GM21576 (cell line): ENCODE measurements around the gene ACVR2A.

Source experiments
- ATAC-seq: cut with Tn5 transposase; IDR thresholded peaks from one replicate; pipeline ENCODE4 v1.9.1; 2021; ENCODE audit warnings: mild to moderate bottlenecking, moderate library complexity; ENCODE audit not compliant: unreplicated experiment

ACVR2A gene

DNA sequence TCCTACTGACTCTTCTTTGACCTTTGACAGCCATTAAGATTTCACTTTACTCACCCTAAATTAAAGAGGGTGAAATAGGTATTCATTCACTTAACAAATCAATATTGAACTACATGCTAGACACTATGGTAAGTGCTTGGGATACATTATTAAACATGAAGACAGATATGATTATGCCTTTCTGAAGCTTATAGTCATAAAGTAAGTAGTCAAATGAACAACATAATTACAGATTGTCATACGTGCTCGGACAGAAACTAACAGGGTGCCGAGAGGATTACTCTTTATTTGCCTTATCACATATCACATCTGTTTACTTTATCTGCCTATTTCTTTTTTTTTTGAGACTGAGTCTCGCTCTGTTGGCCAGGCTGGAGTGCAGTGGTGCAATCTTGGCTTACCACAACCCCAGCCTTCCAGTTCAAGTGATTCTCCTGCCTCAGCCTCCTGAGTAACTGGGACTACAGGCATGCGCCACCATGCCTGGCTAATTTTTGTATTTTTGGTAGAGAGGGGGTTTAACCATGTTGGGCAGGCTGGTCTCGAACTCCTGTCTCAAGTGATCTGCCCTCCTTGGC lies 9.8 kb downstream of the ACVR2A start:
- no peak for ATAC-seq

DNA sequence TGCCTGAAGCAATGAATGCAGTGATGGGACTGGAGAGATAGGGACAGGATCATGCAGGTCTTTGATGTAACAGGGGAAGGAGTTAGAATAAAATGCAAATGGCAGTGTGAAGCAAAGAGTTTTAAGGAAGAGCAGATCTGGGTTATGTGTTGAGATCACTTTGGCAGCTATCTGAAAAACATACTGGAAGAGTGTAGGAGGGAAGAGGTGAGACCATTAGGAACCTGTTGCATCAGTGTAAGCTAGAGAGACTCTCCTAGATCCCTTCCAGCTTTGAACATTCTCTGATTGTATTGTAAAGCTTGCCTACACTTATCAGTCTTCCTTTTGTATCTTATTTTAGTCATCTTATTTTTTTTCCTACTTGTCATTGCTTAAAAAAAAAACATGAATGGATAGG lies 10.5 kb downstream of the ACVR2A start:
- ATAC-seq, result no peak

DNA sequence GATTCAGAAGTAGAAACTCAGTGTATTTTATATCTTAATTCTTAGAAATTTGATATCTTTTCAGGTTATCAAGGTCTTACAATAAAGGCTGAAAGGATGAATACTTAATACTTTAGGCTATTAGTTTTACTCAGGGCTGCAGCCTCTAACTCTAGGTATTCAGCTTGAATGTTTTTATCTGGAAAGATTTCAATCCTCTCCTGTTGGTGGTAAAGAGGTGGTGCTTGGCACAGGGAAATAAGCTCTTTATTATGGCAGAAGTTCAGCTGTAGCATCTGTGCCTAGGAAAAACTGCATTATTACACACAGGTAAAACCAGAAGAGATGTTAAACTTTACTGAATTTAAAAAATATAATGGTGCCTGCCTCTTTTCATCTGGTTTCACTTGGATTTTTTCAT lies 11.1 kb downstream of the ACVR2A start:
- no peak for ATAC-seq

DNA sequence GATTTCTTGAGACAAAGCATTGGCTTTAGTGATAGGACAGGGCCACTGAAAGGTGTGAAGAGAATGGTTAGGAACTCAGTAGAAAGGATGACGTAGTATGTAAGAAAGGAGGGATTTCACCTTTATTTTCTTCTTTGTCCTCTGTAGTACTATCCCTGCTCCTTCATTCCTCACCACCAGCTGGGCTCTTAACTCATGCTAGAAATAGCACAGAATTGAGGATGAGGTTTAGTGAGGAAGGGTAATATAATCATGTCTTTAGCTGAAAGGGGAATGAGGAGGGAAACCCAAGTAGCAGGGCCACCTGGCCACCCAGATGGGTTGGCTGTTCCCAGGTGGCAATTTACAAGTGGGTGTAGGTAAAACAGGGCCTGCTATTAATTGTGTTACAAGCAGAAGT lies 15.2 kb downstream of the ACVR2A start:
- no peak for ATAC-seq

DNA sequence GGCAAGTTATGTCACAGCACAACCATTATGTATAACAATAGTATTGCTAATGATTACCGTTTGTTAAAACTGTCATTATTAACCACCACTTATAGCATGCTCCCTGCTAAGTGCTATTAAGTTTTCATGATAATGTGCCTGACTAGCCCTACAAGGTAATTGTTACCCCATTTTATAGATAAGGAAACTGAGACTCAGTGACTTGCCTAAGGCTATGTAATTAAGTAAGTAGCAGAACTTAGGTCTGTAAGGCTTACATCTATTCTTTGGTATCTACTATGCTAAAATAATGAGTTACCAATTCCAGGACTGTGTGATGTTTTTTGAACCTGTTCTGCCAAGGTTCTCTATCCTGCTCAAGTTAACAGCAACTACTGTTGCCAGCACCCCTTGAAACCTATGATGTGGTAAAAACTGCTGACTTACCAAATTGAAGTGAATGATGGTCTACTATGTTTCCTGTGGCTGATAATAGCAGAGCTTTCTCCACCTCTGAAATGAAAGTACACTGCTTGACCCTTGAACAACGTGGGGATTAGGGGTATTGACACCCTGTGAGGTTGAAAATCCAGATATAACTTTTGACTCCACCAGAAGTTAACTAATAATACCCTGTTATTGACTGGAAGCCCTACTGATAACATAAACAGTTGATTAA lies 18.2 kb downstream of the ACVR2A start:
- ATAC-seq, result no peak

DNA sequence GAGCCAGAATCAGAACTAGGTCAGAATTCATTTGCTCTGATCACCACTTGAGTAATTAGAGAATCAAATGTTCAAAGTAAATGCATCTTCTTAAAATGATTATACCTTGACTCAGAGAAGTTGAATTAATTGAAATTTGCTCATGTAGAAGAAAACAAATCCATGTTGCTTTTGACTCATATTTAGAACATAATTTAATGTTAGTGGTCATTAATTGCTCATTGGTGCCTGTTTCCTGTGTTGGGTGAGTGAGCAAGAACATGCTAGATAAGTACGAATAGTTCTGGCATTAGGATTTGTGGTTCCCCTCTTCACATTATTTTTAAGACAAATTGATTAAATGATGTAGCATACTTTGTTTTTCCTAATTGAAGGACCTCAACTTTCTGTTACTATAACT lies 19.0 kb downstream of the ACVR2A start:
- ATAC-seq, result no peak

DNA sequence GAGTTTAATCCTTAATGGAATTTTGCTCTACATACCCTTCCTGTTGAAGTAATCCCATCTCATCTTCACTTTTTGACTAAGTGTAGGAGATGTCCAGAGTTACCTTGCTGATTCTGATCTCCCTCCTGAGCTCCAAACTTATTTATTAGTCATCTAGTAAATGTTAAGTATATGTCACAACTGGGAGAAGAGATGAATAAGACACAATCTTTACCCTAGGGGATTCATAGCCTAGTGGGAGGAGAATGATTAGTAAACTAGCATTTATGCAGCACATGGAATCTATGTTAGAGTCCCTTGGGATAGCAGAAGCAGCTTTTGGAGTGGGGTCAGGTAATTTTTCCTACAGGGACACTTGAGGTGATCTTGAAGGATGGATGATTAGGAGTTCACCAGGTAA lies 20.7 kb downstream of the ACVR2A start:
- ATAC-seq, result no peak

DNA sequence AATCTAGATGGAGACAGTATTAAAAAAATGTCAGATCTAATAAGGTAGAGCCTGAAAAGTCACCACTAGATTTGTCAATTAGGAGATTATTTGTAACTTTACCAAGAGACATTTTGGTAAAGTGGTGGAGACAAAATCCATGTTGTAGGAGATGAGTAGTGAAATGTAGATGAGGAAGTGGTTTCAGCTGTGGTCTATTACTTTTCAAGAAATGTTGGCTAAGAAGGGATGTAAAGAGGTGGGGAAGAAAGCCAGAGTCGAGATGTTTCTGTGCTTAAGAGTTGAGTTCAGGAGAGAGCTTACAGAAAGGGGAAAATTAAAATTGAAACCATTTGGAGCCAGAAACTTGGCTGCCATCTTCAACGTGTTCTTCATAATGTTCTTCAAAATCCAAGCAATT lies 22.2 kb downstream of the ACVR2A start:
- no peak for ATAC-seq

DNA sequence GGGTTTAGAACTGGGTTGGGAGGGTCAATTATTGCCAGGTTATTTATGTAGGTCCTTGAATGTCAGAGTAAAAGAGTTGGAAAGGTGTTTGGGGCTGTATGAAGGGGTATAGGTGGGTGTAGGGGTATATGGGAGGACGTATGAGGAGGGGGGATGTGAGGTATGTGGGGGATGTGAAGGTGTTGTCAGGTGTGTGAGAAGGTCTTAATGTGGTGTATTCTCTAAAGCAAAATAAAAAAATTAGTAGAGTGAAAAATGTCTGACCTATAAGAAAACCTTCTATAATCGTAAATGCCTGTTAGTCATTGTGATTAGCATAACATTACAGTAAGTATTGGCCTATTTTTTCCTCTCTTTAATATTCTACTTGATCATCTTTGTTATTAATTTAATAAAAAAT lies 25.1 kb downstream of the ACVR2A start:
- ATAC-seq, result no peak

DNA sequence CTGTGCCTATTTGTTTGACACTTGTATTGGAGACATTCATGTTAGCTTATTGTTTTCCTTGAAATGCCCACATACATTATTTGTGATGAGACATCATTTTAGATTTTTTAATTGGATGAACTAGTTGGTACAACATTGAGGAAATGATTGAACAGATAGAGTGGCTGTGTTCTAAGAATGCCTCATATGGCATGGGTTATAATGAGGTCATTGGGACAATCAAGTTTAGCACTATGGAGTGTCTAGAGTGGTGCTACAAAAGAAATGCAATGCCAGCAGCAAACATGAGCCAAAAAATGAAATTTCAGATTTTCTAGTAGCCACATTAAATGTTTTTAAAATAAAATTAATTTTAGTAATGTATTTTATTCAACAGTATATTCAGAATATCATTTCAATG lies 28.1 kb downstream of the ACVR2A start:
- ATAC-seq, result no peak

DNA sequence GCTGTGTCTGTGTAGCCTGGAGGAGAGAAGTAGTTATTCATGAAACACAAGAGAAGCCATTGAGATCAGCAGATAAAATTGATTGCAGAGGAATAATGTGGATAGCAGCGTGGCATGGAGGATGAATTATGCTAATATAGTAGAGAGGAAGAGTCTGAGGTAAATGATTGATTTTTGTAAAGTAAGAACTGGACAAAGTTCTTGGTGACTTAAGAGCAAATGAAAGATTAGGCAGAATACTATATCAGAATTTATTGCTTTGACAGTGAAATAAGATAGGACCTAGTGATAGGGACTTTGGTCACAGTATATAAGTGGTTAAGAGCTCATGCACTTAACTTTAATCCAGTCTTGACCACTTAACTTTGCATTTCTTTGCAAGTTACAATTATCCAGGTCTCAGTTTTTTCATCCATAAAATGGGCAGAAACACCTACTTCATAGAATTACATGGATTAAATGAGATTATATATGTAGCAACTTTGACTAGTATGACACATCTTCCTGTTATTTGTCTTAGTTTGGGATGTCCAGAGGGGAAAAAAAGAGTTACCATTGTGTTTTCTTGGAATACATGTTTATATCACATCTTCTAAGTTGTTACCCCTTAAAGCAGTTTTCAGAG lies 29.1 kb downstream of the ACVR2A start:
- no peak for ATAC-seq

DNA sequence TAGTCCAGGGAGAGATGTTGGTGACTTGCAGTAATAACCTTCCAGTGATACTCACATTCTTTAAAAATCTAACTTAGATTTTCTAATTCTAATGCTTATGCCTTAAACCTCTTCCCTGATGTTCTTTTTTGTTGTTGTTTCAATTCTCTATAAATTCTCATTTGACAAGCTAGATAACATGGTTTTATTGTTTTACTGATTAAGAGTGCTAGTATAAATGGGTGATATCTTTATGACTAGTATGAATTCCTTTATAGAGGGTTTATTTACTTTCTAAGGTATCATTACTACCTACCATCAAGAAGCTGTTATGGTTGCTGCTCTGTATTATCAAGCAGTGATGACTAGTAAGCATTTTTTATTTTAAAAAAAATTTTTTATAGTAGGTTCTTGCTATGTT lies 35.0 kb downstream of the ACVR2A start:
- no peak for ATAC-seq

DNA sequence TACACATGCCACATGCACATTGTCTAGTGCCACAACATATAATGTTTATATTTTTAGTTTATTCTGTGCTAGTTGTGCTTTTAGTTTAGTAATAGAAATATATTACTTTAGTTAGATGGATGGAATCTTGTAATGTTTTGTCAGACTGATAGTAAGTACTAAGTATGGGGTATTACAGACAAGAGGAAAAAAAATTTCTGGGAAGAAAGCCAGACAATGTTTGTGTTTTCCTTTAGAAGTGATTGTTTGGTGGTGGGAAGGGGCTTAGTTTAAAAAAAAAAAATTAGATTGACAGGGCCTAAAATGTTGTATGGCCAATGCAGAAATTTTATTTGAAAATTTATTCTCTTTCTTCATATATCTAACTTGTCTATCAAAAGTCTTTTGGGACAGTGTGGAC lies 37.8 kb downstream of the ACVR2A start:
- no peak for ATAC-seq

DNA sequence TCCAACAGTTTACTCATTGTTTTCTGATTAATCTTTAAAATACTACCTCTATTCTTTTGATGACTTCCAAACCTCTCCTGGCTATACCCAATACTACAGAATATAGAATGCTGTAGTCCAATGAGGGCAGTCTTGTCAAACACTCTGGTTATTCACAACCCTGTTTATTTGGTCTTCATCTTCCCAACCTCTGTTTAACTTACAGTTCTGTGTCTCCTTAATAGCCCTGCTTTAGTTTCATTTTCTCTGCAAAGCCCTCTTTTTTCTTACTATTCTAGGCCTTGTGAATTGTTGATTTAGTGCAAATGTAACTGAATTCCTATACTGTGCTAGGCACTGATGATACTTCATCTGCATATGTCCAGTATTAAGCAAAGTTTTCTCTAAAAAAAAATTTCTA lies 40.0 kb downstream of the ACVR2A start:
- no peak for ATAC-seq

DNA sequence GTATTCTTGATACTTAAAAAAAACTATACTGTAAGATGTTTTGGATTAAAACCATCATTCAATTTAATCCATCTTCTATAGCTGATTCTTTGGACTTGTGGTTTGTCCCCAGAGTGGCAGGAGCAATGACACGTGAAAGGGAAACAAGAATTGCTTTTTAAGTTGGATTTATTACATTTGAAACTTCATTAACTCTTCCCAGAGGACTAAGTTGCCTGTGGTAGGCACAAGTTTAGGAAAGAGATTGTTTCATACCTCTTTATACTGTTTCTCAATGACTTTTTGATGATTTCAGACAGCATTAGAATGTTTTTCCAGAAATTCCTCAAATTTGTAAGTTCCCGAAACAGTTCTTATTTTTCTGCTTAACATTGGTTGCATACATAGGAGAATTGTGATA lies 41.3 kb downstream of the ACVR2A start:
- no peak for ATAC-seq

DNA sequence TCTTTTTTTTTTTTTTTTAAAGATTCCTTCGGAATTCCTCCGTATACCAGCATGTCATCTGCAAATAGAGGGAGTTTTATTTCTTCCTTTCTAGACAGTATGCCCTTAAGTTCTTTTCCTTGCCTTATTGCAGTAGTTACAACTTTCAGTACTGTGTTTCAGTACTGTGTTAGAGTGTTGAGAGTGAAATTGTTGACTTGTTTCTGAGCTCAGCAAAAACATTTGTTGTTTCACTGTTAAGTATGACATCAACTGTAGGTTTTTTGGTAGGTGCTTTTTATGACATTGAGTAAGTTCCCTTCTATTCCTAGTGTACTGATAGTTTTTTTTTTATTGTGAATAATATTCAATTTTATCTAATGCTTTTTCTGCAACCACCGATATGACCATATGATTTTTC lies 43.9 kb downstream of the ACVR2A start:
- peak; percentile 61 for ATAC-seq

DNA sequence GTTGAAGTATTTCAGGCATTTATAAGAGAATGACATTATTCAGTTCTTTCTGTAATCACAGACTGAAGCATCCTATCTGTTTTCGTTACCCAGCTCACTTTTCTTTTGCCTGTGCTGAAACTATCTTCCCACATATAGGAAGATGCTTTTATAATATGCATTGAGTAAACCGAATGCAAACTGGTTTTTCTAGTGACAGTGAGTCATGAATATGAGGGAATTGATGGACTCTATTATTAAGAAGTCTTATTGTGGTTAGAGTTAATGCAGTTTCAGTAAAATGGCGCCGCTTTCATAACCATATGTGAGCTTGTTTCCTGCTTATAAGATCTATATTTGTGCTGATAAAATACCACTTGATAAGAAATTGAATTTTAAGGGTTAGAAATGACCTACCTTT lies 59.2 kb downstream of the ACVR2A start:
- ATAC-seq, result no peak

DNA sequence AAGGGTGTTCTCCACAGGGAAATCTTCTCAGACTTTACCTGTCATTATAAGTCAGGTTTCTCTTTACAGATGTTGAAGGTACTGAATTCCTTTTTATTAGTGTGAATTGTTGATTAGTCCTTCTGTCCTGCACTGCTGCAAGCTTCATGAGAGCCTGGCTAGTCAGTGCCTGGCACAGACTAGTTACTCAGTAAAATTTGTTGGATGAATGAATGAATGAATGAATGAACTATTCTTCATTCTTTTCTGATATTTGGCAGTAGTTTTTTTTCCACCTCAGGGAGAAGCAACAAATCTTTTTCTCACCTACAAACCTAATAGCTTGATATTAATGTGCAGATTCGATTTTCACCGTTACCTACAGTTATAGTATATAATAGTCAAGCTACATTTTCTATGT lies 64.3 kb downstream of the ACVR2A start:
- ATAC-seq, result no peak

DNA sequence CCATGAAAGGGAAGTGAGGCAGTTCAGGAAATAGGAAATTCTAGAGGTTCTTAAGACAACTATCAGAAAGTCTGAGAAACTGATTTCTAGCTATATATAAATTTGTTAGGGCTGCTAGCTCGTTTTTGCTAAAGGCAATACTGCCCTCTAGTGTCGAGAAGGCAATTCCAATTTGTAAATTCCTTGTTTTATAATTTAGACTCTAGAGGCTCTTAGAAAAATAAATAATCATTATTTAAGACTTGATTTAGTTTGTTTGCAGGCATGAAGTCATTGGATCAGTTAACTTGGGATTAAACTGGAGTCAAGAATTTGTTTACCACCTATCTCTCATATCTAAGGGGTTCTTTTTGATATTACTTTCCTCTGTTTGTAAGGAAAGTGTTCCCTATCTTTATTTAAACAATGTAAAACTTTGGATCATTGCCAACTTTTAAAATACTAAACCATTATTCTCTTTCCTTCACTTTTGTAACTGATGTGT lies 66.2 kb downstream of the ACVR2A start:
- no peak for ATAC-seq

DNA sequence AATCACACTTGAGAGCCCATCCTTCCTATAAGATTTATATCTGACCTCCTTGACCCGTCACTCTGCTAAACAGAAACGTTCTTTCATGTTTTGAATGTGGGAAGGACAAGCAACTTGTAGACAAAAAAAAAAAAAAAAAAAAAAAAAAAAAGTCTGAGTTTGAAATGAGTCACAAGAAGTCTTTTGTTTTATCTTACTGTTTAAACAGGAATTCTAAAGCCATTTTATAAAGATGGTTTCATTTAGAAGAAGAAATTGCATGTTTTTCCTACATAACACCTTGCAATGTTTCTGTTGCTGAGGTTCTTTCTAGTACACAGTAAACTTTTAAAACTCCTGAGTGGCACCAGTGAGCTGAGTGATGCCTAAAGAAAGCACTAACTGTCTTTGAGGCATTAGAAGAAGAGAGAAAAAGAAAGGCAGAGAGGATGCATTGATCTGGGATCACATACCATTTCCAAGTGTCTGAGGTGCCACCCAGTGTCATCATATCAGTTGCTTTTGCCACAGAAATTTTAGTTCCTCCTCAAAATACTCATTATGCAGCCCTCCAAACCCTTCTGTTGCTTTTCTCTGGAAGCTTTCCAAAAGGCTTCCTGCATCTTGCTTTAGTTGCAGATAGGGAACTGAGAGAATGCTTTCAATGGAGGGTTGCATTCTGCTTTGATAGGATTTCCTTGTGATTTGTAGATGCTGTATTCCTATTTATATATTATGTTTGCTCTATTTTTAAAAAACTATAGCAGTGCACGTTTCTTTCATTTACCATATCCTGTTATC lies 69.1 kb downstream of the ACVR2A start:
- no peak for ATAC-seq

DNA sequence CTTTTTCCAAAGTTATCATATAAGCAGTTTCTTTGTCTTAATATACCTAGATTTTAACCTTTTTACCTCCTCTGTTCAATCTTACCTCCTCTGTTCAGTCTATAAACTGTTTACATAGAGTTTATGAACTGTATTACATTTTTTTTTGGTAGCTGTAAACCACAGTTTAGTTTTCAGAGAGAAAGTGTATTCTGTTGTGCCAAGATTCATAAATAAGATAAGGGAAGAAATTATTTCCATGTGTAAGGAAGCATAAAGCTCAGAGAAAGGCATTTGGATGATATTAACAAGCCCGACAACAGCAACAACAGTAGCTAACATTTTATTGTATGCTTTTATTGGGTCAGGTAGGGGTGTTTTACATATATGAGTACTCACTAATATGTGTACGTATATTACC lies 71.2 kb downstream of the ACVR2A start:
- ATAC-seq, result no peak

DNA sequence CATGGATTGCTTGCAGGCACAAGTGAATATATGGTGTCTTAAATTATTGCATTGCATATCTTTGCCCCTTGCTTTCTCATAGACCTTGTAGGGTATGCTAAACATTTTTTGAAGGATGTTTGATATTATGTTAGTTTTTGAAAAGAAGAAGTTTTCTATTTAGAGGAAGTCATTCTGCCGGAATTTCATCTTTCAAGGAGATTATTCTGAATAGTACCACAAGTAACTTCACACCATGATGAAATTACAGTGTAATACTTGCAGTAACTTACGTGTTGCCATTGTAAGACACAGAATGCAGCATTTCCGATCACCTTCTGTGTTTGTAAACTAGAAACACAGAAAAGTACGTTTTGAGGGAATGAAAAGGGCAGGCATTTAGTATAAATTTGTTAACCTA lies 71.9 kb downstream of the ACVR2A start:
- ATAC-seq, result no peak
